ENCODE data around the gene EIPR1.

DNA sequence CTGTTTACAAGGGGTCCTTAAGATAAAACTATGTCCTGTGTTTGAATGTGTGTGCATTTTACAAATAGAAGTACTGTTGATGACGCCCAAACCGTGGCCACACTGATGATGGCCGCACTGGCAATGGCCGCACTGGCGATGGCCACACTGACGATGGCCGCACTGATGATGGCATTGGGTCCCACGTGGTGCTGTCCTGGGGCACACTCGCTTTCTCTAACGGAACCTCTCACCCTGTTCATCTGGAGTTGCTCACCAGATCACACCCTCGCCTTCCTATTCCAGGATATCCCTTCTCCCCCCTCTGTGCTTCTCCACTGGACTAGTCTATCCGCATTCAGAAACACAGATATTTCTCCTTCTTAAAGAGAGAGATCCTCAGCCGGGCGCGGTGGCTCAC, 192.4 kb downstream of the EIPR1 start:
- TF ChIP-seq, protein P1, sequence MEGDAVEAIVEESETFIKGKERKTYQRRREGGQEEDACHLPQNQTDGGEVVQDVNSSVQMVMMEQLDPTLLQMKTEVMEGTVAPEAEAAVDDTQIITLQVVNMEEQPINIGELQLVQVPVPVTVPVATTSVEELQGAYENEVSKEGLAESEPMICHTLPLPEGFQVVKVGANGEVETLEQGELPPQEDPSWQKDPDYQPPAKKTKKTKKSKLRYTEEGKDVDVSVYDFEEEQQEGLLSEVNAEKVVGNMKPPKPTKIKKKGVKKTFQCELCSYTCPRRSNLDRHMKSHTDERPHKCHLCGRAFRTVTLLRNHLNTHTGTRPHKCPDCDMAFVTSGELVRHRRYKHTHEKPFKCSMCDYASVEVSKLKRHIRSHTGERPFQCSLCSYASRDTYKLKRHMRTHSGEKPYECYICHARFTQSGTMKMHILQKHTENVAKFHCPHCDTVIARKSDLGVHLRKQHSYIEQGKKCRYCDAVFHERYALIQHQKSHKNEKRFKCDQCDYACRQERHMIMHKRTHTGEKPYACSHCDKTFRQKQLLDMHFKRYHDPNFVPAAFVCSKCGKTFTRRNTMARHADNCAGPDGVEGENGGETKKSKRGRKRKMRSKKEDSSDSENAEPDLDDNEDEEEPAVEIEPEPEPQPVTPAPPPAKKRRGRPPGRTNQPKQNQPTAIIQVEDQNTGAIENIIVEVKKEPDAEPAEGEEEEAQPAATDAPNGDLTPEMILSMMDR (conservative IDR thresholded peaks at IDR 0.05 in 1 of 2, IDR thresholded peaks at IDR 0.05 in 1 of 2; ENCODE audit: extremely low read depth in 1 of 2, insufficient read depth in 1 of 2, low read depth in 1 of 2, low read length in 2 of 2): no peak
- no peak for TF ChIP-seq EZH2 (IDR thresholded peaks at IDR 0.05; ENCODE audit: borderline replicate concordance, low read length)

Measured in mammary epithelial cell (primary cell).